Astrocyte (in vitro differentiated cells and primary cell): ENCODE data around the gene NME1.

Experiments used
- EZH2 ChIP-seq: IDR thresholded peaks from 2 replicates; pipeline ENCODE4 v1.6.1; 2012; ENCODE audit warnings: mild to moderate bottlenecking, low read length, inconsistent platforms; ENCODE audit not compliant: insufficient read depth
- TF ChIP-seq, protein P1 (sequence below): IDR thresholded peaks from 2 replicates; pipeline ENCODE4 v1.5.1; 2011; ENCODE audit warnings: low read depth, mild to moderate bottlenecking, inconsistent platforms, low read length, moderate library complexity; ENCODE audit not compliant: insufficient read depth

DNA sequence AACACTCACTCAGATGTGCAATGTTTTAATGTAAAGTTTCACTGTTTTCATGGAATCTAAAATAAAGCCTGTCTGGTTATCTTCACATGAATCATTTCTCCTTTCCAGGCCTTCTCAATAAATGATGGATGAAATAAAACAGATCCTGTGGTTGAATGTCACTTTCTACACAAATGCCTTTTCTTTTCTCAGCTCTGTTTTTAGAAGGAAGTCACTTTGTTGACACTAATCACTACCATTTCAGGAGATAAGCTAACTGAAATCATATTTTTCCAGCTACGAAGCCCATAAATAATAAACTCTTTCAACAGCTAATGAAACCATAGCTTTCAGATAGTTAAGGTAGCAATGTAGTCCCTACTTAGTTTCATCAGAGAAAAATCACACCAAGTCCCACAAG, 30.8 kb downstream of the NME1 start:
- TF ChIP-seq, protein P1, sequence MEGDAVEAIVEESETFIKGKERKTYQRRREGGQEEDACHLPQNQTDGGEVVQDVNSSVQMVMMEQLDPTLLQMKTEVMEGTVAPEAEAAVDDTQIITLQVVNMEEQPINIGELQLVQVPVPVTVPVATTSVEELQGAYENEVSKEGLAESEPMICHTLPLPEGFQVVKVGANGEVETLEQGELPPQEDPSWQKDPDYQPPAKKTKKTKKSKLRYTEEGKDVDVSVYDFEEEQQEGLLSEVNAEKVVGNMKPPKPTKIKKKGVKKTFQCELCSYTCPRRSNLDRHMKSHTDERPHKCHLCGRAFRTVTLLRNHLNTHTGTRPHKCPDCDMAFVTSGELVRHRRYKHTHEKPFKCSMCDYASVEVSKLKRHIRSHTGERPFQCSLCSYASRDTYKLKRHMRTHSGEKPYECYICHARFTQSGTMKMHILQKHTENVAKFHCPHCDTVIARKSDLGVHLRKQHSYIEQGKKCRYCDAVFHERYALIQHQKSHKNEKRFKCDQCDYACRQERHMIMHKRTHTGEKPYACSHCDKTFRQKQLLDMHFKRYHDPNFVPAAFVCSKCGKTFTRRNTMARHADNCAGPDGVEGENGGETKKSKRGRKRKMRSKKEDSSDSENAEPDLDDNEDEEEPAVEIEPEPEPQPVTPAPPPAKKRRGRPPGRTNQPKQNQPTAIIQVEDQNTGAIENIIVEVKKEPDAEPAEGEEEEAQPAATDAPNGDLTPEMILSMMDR, result no peak
- TF ChIP-seq EZH2, result no peak
